Dermis blood vessel endothelial cell (primary cell): ENCODE results near the gene GLDC. TPM values are rescaled to one million over a fixed set of nuclear protein-coding genes. Genes with fewer than 3 reads are reported as not detected.
A peak's percentile ranks its signal among the peaks of the same experiment; 100 is the strongest.

ENCODE experiments used
- DNase-seq: peaks from one replicate; pipeline ENCODE4 v3.0.0; 2010
- total RNA-seq: library from RNA; depleted of rRNA; stranded (reverse); fragments of >200 nt; gene quantifications from 2 replicates; pipeline ENCODE4 v1.2.3, GENCODE V29; 2014

Gene GLDC
- total RNA-seq, 1 donor from 2014 or later: 3.2 TPM

GRCh38 chr9:6495466-6495865 is 150.1 kb downstream of the GLDC start:
- peak; percentile 35 for DNase-seq

GRCh38 chr9:6490863-6491262 is 154.7 kb downstream of the GLDC start:
- no peak for DNase-seq

- no peak for DNase-seq
Measured at GRCh38 chr9:6489099-6489498, 156.4 kb downstream of the GLDC start.

- no peak for DNase-seq
Measured at GRCh38 chr9:6488395-6488794, 157.1 kb downstream of the GLDC start.

GRCh38 chr9:6484210-6484609 is 161.3 kb downstream of the GLDC start:
- no peak for DNase-seq

Other genes starting within 250 kb of the GLDC start
- gene UHRF2, start 232.5 kb downstream of the GLDC start, total RNA-seq: 88.9 and 99.9 TPM in 2 replicates
- gene KDM4C, start 112.2 kb upstream of the GLDC start, total RNA-seq: 21.7 and 23.0 TPM in 2 replicates